Kidney tubule cell (primary cell): Measurements from ENCODE around the gene CENPU.
"Not testable (repeated sequence)": the region's sequence is repeated elsewhere in the genome, so short reads cannot be mapped to it uniquely, and the experiment has no call there.

Experiments
- DNase-seq: peaks from one replicate; pipeline ENCODE4 v3.0.0-alpha.2; 2018; ENCODE audit warnings: low spot score

CENPU gene, protein sequence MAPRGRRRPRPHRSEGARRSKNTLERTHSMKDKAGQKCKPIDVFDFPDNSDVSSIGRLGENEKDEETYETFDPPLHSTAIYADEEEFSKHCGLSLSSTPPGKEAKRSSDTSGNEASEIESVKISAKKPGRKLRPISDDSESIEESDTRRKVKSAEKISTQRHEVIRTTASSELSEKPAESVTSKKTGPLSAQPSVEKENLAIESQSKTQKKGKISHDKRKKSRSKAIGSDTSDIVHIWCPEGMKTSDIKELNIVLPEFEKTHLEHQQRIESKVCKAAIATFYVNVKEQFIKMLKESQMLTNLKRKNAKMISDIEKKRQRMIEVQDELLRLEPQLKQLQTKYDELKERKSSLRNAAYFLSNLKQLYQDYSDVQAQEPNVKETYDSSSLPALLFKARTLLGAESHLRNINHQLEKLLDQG

DNA sequence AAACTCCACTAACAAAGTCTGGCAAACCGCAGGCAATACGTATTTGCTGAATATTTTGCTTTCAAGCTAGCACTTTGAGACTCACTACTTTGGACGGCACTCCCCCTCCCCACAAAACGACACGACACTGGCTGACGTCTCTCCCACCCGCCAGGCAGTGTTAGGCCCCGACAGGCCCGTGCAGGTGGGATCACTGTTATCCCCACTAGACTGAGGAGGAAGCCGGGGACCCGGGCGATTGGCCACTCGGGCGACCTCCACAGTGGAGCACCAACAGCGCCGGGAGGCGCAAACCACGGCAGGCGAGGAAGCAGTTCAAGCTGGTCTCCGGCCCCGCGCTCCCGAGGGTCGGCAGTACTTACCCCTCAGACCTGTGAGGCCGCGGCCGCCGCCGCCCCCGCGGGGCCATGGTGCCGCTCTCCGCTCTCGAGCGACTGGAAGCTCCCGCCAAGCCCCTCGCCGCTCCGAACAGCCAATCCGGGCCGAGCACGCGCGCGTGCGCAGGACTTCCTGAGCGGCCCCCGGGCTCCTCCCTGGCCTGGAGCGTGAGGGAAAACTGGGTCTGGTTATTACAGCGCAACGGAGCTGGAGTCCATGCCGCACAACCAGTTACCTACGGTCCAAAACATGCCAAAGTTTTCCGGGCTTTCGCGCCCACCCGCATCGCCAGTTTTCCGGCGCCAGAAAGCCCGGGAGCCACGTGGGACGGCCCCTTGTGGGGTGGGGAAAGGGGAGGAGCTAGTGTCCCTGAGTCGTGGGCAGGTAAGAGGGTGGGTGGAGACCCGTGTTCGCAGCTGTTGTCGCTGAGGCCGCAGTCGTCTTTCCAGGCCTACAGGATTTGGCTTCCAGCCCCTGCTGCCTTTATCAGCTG is at the start of gene CENPU:
TSS of gene CENPU (minus strand) at position 443 of the 871 bp plus-strand sequence. CDS start at position 409, 34 bp downstream.
- DNase-seq, result peak; percentile 99

DNA sequence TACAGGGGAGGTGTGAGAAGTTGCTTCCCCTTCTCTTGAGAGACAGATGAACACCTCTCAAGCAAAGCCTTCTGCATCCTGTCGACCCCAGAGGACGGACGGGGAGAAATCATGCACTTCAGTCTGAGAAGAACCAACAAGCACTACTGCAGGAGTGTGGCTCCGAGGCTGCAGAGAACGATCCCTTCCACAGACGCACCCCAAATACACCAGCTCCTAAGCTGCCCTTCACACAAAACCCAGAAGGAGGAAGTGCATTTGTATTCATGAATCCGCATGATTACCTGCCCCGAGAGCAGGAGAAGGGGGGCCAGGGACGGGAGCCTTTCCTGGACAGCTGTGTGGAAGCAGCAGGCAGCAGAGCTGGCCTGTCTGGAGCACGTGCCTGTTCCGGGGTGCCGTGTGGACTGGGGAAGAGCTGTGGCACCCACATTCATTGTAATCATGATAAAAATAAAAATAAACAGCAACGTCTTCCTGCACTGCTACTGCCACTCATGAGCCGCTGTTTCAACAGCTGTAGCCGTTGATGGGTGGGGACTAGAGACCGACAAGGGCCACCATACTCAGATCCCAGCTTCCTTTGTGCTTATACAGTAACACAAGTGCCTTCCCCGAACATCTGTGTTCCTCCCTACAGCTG is 49.0 kb upstream of the CENPU start:
- DNase-seq, result peak; percentile 43

DNA sequence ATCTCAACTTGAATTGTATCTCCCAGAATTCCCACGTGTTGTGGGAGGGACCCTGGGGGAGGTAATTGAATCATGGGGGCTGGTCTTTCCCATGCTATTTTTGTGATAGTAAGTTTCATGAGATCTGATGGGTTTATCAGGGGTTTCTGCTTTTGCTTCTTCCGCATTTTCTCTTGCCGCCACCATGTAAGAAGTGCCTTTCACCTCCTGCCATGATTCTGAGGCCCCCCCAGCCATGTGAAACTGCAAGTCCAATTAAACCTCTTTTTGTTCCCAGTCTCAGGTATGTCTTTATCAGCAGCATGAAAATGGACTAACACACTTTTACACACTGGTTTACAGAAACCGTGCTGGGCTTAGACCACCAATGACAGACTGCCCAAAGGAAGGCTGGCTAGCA is 45.3 kb upstream of the CENPU start:
- not testable (repeated sequence) for DNase-seq

GRCh38 chr4:184778325-184778724 is 44.4 kb upstream of the CENPU start:
- no peak for DNase-seq

DNA sequence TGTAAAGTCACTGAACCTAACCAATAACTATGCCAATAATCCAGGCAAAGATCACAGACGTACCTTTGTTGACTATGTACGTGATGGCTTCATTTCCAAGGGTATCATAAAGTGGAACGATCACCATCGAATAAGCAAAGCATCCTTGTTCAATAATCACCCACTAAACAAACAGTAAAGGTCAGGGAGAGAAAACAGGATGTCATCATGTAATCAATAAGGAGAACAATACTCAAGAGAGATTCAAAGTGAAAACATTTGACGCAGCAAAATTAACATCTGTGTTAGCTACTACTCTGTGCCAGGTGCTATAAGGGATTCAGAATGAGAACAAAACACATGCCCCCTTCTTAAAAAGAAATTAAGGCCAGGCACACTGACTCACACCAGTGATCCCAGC is 42.9 kb upstream of the CENPU start:
- DNase-seq, result no peak

DNA sequence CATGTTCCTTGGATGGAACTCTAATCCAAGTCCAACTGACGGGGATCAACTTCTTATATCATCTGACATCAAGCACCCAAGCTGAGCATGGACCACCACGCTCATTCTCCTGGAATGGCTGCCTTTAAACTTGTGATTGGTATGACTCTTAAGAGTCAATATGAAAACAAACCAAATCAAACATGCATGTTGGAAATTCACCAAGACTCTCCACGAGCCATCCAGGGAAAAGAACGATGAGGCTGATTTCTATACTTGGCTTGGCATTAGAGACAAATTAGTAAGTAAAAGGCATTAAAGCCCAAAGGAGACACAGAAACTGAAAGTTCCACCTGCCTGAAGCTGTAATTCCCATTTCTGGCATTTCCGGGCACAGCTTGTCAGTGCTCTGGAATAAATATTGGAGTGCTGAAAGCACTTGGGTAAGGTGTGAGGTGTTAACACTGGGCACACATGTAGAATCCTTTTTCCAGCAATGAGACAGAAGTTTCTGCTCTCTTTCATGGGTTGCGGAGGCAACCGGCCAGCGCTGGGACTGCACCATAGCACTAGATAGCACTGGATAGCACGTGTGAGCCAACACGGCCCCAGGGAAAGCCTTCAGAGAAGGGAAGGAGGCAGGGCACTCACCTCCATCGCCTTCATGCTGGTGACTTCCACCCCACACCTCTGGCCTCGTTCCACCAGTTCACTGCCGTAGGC is 42.1 kb upstream of the CENPU start:
- no peak for DNase-seq

GRCh38 chr4:184774152-184774551 is 40.3 kb upstream of the CENPU start:
- DNase-seq, result no peak

- no peak for DNase-seq
Measured at GRCh38 chr4:184771416-184771815, 37.5 kb upstream of the CENPU start.

GRCh38 chr4:184769141-184769765 is 35.4 kb upstream of the CENPU start:
- DNase-seq, result no peak

DNA sequence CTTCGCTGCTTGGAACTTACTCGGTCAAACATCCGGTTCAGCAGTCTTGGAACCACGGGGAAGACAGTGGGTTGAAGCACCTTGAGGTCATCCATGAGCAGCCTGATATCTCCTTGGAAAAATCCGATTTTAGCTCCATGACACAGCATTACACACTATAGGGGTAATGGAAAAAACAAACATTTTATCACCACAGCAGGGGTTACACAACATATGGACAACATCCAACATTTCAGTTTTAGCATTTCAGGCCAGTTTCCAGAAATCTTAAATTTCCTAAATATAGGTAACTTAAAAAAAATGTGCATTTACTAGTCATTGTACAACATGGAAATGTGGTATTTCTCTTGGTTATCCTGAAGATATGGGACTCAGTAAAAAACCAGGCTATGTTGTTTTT is 34.4 kb upstream of the CENPU start:
- no peak for DNase-seq

GRCh38 chr4:184766446-184766845 is 32.5 kb upstream of the CENPU start:
- DNase-seq, result no peak

GRCh38 chr4:184765473-184766340 is 31.8 kb upstream of the CENPU start:
- DNase-seq, result no peak

GRCh38 chr4:184764601-184765000 is 30.7 kb upstream of the CENPU start:
- DNase-seq, result peak; percentile 73

DNA sequence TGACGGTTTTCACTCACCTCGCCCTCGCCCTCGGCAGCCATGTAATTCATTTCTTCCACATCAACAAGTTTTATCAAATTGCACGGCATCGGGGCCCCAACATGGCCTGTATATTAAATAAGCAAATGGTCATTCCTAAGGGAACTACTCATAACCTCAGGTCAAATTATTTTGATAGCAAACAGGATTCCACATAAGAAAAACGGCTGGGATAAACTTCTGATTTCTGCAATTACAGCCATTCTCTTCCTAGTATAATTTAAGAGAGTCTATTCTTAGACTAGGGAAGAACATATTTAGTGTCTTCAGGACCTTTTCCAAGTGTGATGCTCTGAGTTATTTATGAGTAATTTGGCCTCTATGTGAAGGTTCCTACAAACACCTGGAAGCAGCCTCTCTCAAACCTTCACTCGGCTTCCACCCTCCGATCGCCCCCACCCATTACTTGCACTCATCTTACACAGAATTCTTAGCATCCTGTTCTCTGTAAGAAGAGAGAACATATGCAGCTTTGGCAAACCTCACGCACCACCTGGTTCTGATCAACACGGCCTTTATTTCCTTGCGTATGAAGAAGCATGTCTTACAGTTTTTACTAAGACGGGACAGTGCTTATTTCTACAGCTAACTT is 29.4 kb upstream of the CENPU start:
- DNase-seq, result no peak

- DNase-seq, result no peak
Measured at GRCh38 chr4:184762100-184762499, 28.2 kb upstream of the CENPU start.

DNA sequence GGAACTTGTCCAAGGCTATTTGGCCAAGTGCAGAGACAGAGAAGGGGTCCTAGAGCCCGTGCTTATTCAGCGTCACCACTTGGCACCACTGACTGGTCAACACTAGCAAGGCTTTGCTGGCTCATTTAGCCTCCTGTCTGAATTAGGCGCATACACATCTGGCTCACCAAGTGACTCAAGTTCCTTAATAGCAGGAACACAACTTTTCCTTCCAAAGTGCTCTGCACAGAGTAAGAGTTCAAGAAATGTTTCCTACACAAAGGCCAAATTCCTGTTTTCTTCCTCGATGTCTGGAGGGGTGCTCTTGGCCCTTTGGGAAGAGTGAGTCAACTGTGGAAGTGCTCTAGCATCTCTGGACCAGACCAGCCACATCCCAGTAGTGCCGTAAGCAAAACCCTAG is 26.8 kb upstream of the CENPU start:
- no peak for DNase-seq

DNA sequence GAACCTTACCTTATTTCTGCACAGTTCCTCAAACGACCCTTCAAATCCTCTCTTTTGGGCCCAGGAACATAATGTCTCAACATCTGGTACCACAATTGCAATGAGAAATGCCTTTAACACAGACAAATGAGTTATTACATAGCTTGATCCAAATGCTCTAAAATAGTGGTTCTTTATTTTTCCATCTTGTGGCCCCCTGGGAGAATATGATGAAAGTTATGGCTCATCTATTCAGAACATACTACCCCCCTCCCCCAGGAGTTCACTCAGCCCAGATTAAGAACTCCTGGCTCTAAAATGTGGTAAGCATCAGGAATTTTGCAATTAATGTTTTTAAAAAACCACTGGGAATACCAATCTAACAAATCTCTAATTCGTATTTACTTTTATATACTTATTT is 23.9 kb upstream of the CENPU start:
- DNase-seq, result no peak

- DNase-seq, result no peak
Measured at GRCh38 chr4:184756399-184756798, 22.5 kb upstream of the CENPU start.

- DNase-seq, result peak; percentile 40
Measured at GRCh38 chr4:184755278-184755677, 21.4 kb upstream of the CENPU start.
